ENCODE results near the gene MT1M. TPM values are rescaled to one million over a fixed set of nuclear protein-coding genes. Genes with fewer than 3 reads are reported as not detected.
A peak's percentile ranks its signal among the peaks of the same experiment; 100 is the strongest.
"Not testable (repeated sequence)": the region's sequence is repeated elsewhere in the genome, so short reads cannot be mapped to it uniquely, and the experiment has no call there.

MT1M gene
- total RNA-seq, 4 donors from 2014 or later: 3.7 to 74.9 (median 14.9) TPM

GRCh38 chr16:56620339-56620897, 12.0 kb upstream of the MT1M start:
- no peaks in the 10 kb centered on the region for H3K9me3 ChIP-seq
- no peaks in the 10 kb centered on the region for H3K36me3 ChIP-seq
- H3K27ac ChIP-seq (replicated peaks in 1 of 4): no peak overlapping the region
- H3K4me3 ChIP-seq: no peak overlapping the region
- 87% methylated on average over 7 of the region's 8 CpGs for WGBS
- intact Hi-C loops (cut with DNase I): loop anchor here (10.0 kb wide), 1 partner anchor 196 kb away; the partner anchor contains the start of gene AMFR
- peaks cover 20 to 35% (median 26%) of the 10 kb centered on the region in 4 donors for H3K4me1 ChIP-seq
- TF ChIP-seq POLR2A (IDR thresholded peaks at IDR 0.05; ENCODE audit: low read depth) (no peak), POLR2AphosphoS5 (IDR thresholded peaks at IDR 0.05) (no peak), EP300 (IDR thresholded peaks at IDR 0.05) (no peak), CTCF (IDR thresholded peaks at IDR 0.05) (no peak)
- no peaks in the 10 kb centered on the region for H3K27me3 ChIP-seq
- DNase-seq (ENCODE audit: extremely low spot score): no peak

- intact Hi-C loops (cut with DNase I): loop anchor here (10.0 kb wide), 1 partner anchor 197 kb away; the partner anchor contains the start of gene AMFR
- not testable (repeated sequence) for H3K36me3 ChIP-seq
These were observed 10.6 kb upstream of the MT1M start for GRCh38 chr16:56621665-56622445.

GRCh38 chr16:56623184-56623583, 9.3 kb upstream of the MT1M start:
- H3K27ac ChIP-seq (replicated peaks in 1 of 4); H3K9me3 ChIP-seq; DNase-seq (ENCODE audit: extremely low spot score); H3K27me3 ChIP-seq; H3K4me3 ChIP-seq; H3K36me3 ChIP-seq: not testable (repeated sequence)
- peaks cover 29 to 43% (median 30%) of the 10 kb centered on the region in 4 donors for H3K4me1 ChIP-seq
- intact Hi-C loops (cut with DNase I): loop anchor here (10.0 kb wide), 1 partner anchor 198 kb away; the partner anchor contains the start of gene AMFR
- whole genome bisulfite sequencing: 91% methylated on average over 5 of the region's 5 CpGs

More at GRCh38 chr16:56621665-56622445, 10.6 kb upstream of the MT1M start:
- not testable (repeated sequence) for H3K4me3 ChIP-seq; H3K9me3 ChIP-seq; H3K27me3 ChIP-seq; DNase-seq (ENCODE audit: extremely low spot score)
- 80% methylated on average over 4 of the region's 4 CpGs for WGBS
- H3K4me1 ChIP-seq: peaks cover 32 to 45% (median 35%) of the 10 kb centered on the region in 4 donors
- peak overlapping the region in 3 of 4 donors; percentile 27 to 35 (median 27) for H3K27ac ChIP-seq (replicated peaks in 1 of 4)

GRCh38 chr16:56623637-56624036, 8.8 kb upstream of the MT1M start:
- no peak overlapping the region for H3K4me3 ChIP-seq
- no peaks in the 10 kb centered on the region for H3K9me3 ChIP-seq
- no peak overlapping the region for H3K27ac ChIP-seq (replicated peaks in 1 of 4)
- H3K27me3 ChIP-seq: no peaks in the 10 kb centered on the region
- intact Hi-C loops (cut with DNase I): loop anchor here (2.0 to 10.0 kb wide), 2 partner anchors 15 to 199 kb away; partner anchors contain the start of genes AMFR and MT2A
- no peak for DNase-seq (ENCODE audit: extremely low spot score)
- TF ChIP-seq CTCF (IDR thresholded peaks at IDR 0.05) (no peak), POLR2A (IDR thresholded peaks at IDR 0.05; ENCODE audit: low read depth) (no peak), POLR2AphosphoS5 (IDR thresholded peaks at IDR 0.05) (no peak), EP300 (IDR thresholded peaks at IDR 0.05) (no peak)
- WGBS: 97% methylated on average over 2 of the region's 2 CpGs
- peaks cover 24 to 40% (median 30%) of the 10 kb centered on the region in 4 donors for H3K4me1 ChIP-seq
- no peaks in the 10 kb centered on the region for H3K36me3 ChIP-seq

- Histone ChIP-seq H3K4me3 (peak within 1 kb of the TSS; percentile 61 to 78 (median 72)), H3K27ac (replicated peaks in 1 of 4) (peak within 1 kb of the TSS; percentile 88 to 94 (median 92)), H3K36me3 (no peaks in the 10 kb centered on the region), H3K4me1 (peaks cover 20 to 40% (median 30%) of the 10 kb centered on the region in 4 donors), H3K9me3 (no peaks in the 10 kb centered on the region), H3K27me3 (no peaks in the 10 kb centered on the region)
- 5% methylated on average over 43 of the region's 62 CpGs for WGBS
- intact Hi-C loops (cut with DNase I): loop anchor here (2.0 to 10.0 kb wide), 2 partner anchors 17 to 201 kb away; partner anchors contain the start of genes AMFR and MT2A
- TF ChIP-seq POLR2AphosphoS5 (IDR thresholded peaks at IDR 0.05): peak; percentile 85 to 99
- TF ChIP-seq CTCF (IDR thresholded peaks at IDR 0.05): no peak
- TF ChIP-seq EP300 (IDR thresholded peaks at IDR 0.05): peak; percentile 92
- TF ChIP-seq POLR2A (IDR thresholded peaks at IDR 0.05; ENCODE audit: low read depth): peak; percentile 92
- no peak for DNase-seq (ENCODE audit: extremely low spot score)
These were observed 7.1 kb upstream of the MT1M start, which contains the start of gene MT1E for GRCh38 chr16:56625140-56625942. TSS of gene MT1E (plus strand) at chr16:56625781. CDS start at chr16:56625852, 71 bp downstream.

Data from esophagus muscularis mucosa (tissue), 4 donors.